Esophagus muscularis mucosa (tissue), 4 donors: ENCODE measurements around the gene HK1.

Experiments used
- CTCF ChIP-seq, 3 experiments: fragments of 200-600 bp in 2 of 3; fragments of 450-650 bp in 1 of 3; sonication (generic) in 2 of 3; IDR thresholded peaks; one replicate each; pipeline ENCODE4 v1.5.1; 2017 to 2019; ENCODE audit warnings: antibody characterized with exemption in 3 of 3, mild to moderate bottlenecking in 2 of 3, moderate library complexity in 1 of 3
- EP300 ChIP-seq: sonication (generic); formaldehyde crosslinking; IDR thresholded peaks from one replicate; pipeline ENCODE4 v1.6.1; 2017; ENCODE audit warnings: antibody characterized with exemption
- POLR2A ChIP-seq: fragments of 450-650 bp; IDR thresholded peaks from one replicate; pipeline ENCODE4 v1.6.1; 2017; ENCODE audit warnings: antibody characterized with exemption, moderate library complexity, mild to moderate bottlenecking, low read depth
- POLR2AphosphoS5 ChIP-seq, 2 donors: sonication (generic); formaldehyde crosslinking; IDR thresholded peaks; one replicate each; pipeline ENCODE4 v1.6.1; 2017; ENCODE audit warnings: antibody characterized with exemption in 2 of 2

- TF ChIP-seq CTCF (IDR thresholded peaks at IDR 0.05) (no peak), EP300 (no peak), POLR2A (no peak), POLR2AphosphoS5 (IDR thresholded peaks at IDR 0.05) (no peak)
Observed at GRCh38 chr10:69239816-69240434, 38.4 kb upstream of the HK1 start.
